HG02943 (cell line): ENCODE results near the gene MAP3K2.

Source experiments
- ATAC-seq: cut with Tn5 transposase; IDR thresholded peaks from one replicate; pipeline ENCODE4 v1.9.1; 2021; ENCODE audit warnings: mild to moderate bottlenecking, low read depth, moderate library complexity; ENCODE audit not compliant: unreplicated experiment

Gene MAP3K2

GRCh38 chr2:127254386-127254981 is 133.3 kb downstream of the MAP3K2 start:
- ATAC-seq, result no peak
